ENCODE measurements around the gene RGS12.

GRCh38 chr4:3285558-3286334 lies 7.1 kb upstream of the RGS12 start:
- no peak for TF ChIP-seq NR1H2 (CRISPR knock-in tag; IDR thresholded peaks at IDR 0.05; ENCODE audit: borderline replicate concordance, low read depth)
- TF ChIP-seq NFATC3 (CRISPR knock-in tag; IDR thresholded peaks at IDR 0.05): no peak
- TF ChIP-seq THAP8 (CRISPR knock-in tag; IDR thresholded peaks at IDR 0.05; ENCODE audit: borderline replicate concordance): no peak
- no peak for TF ChIP-seq IRF1 (CRISPR knock-in tag; IDR thresholded peaks at IDR 0.05; ENCODE audit: low read depth)
- TF ChIP-seq EZH2 (conservative IDR thresholded peaks at IDR 0.05; ENCODE audit: low read depth, low read length): no peak
- peak; percentile 51 for TF ChIP-seq POLR2AphosphoS5 (IDR thresholded peaks at IDR 0.05; ENCODE audit: low read depth, low read length)
- no peak for TF ChIP-seq HCFC1 (IDR thresholded peaks at IDR 0.05; ENCODE audit: low read depth, low read length)
- peak; percentile 5 for TF ChIP-seq ATF3 (CRISPR knock-in tag; IDR thresholded peaks at IDR 0.05)
- TF ChIP-seq IKZF1 (IDR thresholded peaks at IDR 0.05): no peak
- TF ChIP-seq CTCF (CRISPR knock-in tag; IDR thresholded peaks at IDR 0.05): no peak

Data from HepG2 (cell line).